Measurements from ENCODE around the gene YAP1. TPM values are rescaled to one million over a fixed set of nuclear protein-coding genes. Genes with fewer than 3 reads are reported as not detected.

Gene YAP1
- polyA plus RNA-seq, 2 of the 4 experiments (the other 2 are of a cell fraction) = 40.4 to 48.0 TPM

- no peak for FAIRE-seq
- H3K4me2 ChIP-seq = no peak overlapping the region
- WGBS (ENCODE audit: missing lambda C conversion rate) = 83% methylated on average over 6 of the region's 6 CpGs
- DNase-seq (ENCODE audit: low read depth in 1 of 2, low spot score in 1 of 2) = no peak
- TF ChIP-seq FOXS1 (CRISPR knock-in tag; IDR thresholded peaks at IDR 0.05) (no peak), RAD21 (conservative IDR thresholded peaks at IDR 0.05 in 1 of 2, IDR thresholded peaks at IDR 0.05 in 1 of 2) (no peak), EP300 (IDR thresholded peaks at IDR 0.05) (no peak), HOXA7 (CRISPR knock-in tag; IDR thresholded peaks at IDR 0.05) (no peak), SREBF2 (IDR thresholded peaks at IDR 0.05) (no peak), USF2 (IDR thresholded peaks at IDR 0.05) (no peak), FOSL2 (IDR thresholded peaks at IDR 0.05) (no peak), FOSL2 (CRISPR knock-in tag; IDR thresholded peaks at IDR 0.05) (no peak), MYC (IDR thresholded peaks at IDR 0.05; ENCODE audit: borderline replicate concordance, low read length) (no peak), JUNB (IDR thresholded peaks at IDR 0.05) (no peak), ATOH8 (CRISPR knock-in tag; IDR thresholded peaks at IDR 0.05; ENCODE audit: low read depth) (no peak), E2F6 (IDR thresholded peaks at IDR 0.05; ENCODE audit: borderline replicate concordance, low read depth) (no peak)
- ATAC-seq = no peak
- POLR2A ChIA-PET = no interaction called here
- H3K4me1 ChIP-seq = no peaks in the 10 kb centered on the region
- no peaks in the 10 kb centered on the region for H3K9me3 ChIP-seq
- H3K27ac ChIP-seq = no peak overlapping the region
- H3K4me3 ChIP-seq = no peak overlapping the region
- CTCF ChIA-PET = interaction anchor here (6.9 kb wide), 1 partner anchor 16 kb away, joined by 33 read pairs; no protein-coding TSS in a partner anchor
Observed at GRCh38 chr11:102252339-102252891, 142.2 kb downstream of the YAP1 start.

- DNase-seq (ENCODE audit: low read depth in 1 of 2, low spot score in 1 of 2) (no peak), FAIRE-seq (no peak), ATAC-seq (no peak)
- ChIA-PET POLR2A (no interaction called here), CTCF (interaction anchor here (0.6 to 6.9 kb wide), 3 partner anchors 16 to 63 kb away, joined by 3 to 33 read pairs (median 7); no protein-coding TSS in a partner anchor)
- Histone ChIP-seq H3K4me2 (no peak overlapping the region), H3K4me3 (no peak overlapping the region), H3K27ac (no peak overlapping the region), H3K4me1 (no peaks in the 10 kb centered on the region), H3K9me3 (no peaks in the 10 kb centered on the region)
- 68% methylated on average over 3 of the region's 3 CpGs for WGBS (ENCODE audit: missing lambda C conversion rate)
- TF ChIP-seq MAFK (IDR thresholded peaks at IDR 0.05; ENCODE audit: partially characterized antibody) (no peak), CHD4 (IDR thresholded peaks at IDR 0.05; ENCODE audit: borderline replicate concordance) (no peak)
Observed at GRCh38 chr11:102253020-102253715, 142.9 kb downstream of the YAP1 start.

- 0 out of 5 replicates have a peak, but pooled peaks of 1 of the 2 experiments have one; percentile 6 for TF ChIP-seq RAD21 (conservative IDR thresholded peaks at IDR 0.05 in 1 of 2, IDR thresholded peaks at IDR 0.05 in 1 of 2)
- TF ChIP-seq NR3C1 (IDR thresholded peaks at IDR 0.05) = no peak
- peak; percentile 21 to 36 for DNase-seq (ENCODE audit: low read depth in 1 of 2, low spot score in 1 of 2)
Observed at GRCh38 chr11:102254047-102254446, 143.8 kb downstream of the YAP1 start.

GRCh38 chr11:102256251-102256650 lies 146.0 kb downstream of the YAP1 start:
- FAIRE-seq (no peak), DNase-seq (ENCODE audit: low read depth in 1 of 2, low spot score in 1 of 2) (no peak), ATAC-seq (peak in 1 of 2 experiments; percentile 43; a peak in 2 of 6 replicates)
- no peaks in the 10 kb centered on the region for H3K4me1 ChIP-seq
- no peak overlapping the region for H3K4me2 ChIP-seq
- H3K9me3 ChIP-seq = no peaks in the 10 kb centered on the region
- CTCF ChIA-PET = interaction anchor here (0.8 to 6.9 kb wide), 2 partner anchors 12 to 391 kb away, joined by 3 to 33 read pairs; no protein-coding TSS in a partner anchor
- no peak for TF ChIP-seq JUNB (IDR thresholded peaks at IDR 0.05)
- TF ChIP-seq RCOR1 (IDR thresholded peaks at IDR 0.05; ENCODE audit: low read depth, low read length) = no peak
- TF ChIP-seq E2F6 (IDR thresholded peaks at IDR 0.05; ENCODE audit: borderline replicate concordance, low read depth) = no peak
- TF ChIP-seq TP53 (CRISPR knock-in tag; IDR thresholded peaks at IDR 0.05) = no peak
- no peak for TF ChIP-seq BHLHE40 (IDR thresholded peaks at IDR 0.05; ENCODE audit: low read depth, low read length)
- no peak for TF ChIP-seq FOSB (CRISPR knock-in tag; IDR thresholded peaks at IDR 0.05)
- no peak for TF ChIP-seq SMC3 (IDR thresholded peaks at IDR 0.05)
- no peak for TF ChIP-seq REST (IDR thresholded peaks at IDR 0.05)
- POLR2A ChIA-PET = no interaction called here
- H3K4me3 ChIP-seq = no peak overlapping the region
- 0 out of 6 replicates have a peak overlapping the region, but pooled peaks of 1 of the 2 experiments have one; percentile 1 for H3K27ac ChIP-seq
- 76% methylated on average over 4 of the region's 4 CpGs for WGBS (ENCODE audit: missing lambda C conversion rate)

More at GRCh38 chr11:102254047-102254446, 143.8 kb downstream of the YAP1 start:
- no peaks in the 10 kb centered on the region for H3K4me1 ChIP-seq
- FAIRE-seq (no peak), ATAC-seq (peak in 1 of 2 experiments; percentile 50; a peak in 2 of 6 replicates)
- no peak overlapping the region for H3K27ac ChIP-seq
- no peak overlapping the region for H3K4me2 ChIP-seq
- 86% methylated on average over 5 of the region's 5 CpGs for WGBS (ENCODE audit: missing lambda C conversion rate)
- H3K4me3 ChIP-seq = no peak overlapping the region
- CTCF ChIA-PET = interaction anchor here (2.5 to 6.9 kb wide), 2 partner anchors 15 to 25 kb away, joined by 7 to 33 read pairs; no protein-coding TSS in a partner anchor
- no peaks in the 10 kb centered on the region for H3K9me3 ChIP-seq
- POLR2A ChIA-PET = no interaction called here
